OCI-LY1 (cell line): ENCODE results near the gene MPC2.

Experiments
- H2AFZ ChIP-seq: fragments of 200-600 bp; sonication (generic), shearing (Covaris generic); 2 replicates; pipeline ENCODE4 v1.6.0; 2014; ENCODE audit warnings: antibody characterized with exemption, mild to moderate bottlenecking, low read length
- H3F3A ChIP-seq: fragments of 200-600 bp; sonication (generic), shearing (Covaris generic); 2 replicates; pipeline ENCODE4 v1.6.0; 2014; ENCODE audit warnings: mild to moderate bottlenecking, antibody characterized with exemption, low read length, moderate library complexity; ENCODE audit not compliant: insufficient read depth
- H3K27ac ChIP-seq: fragments of 200-600 bp; sonication (generic); 2 replicates; pipeline ENCODE4 v1.5.1; 2014; ENCODE audit warnings: low read length, mixed run types, mild to moderate bottlenecking, low read depth; ENCODE audit not compliant: poor library complexity, severe bottlenecking
- H3K27me3 ChIP-seq: fragments of 200-600 bp; sonication (generic); 2 replicates; pipeline ENCODE4 v1.6.0; 2014; ENCODE audit warnings: antibody characterized with exemption, mild to moderate bottlenecking, low read length, moderate library complexity; ENCODE audit not compliant: insufficient read depth
- H3K36me3 ChIP-seq: fragments of 200-600 bp; sonication (generic); 2 replicates; pipeline ENCODE4 v1.6.1; 2014; ENCODE audit warnings: mild to moderate bottlenecking, antibody characterized with exemption, low read length, moderate library complexity, mixed read lengths; ENCODE audit not compliant: insufficient read depth
- H3K4me1 ChIP-seq: fragments of 200-600 bp; sonication (generic); 2 replicates; pipeline ENCODE4 v1.5.1; 2014; ENCODE audit warnings: mild to moderate bottlenecking, low read length, moderate library complexity; ENCODE audit not compliant: insufficient read depth, severe bottlenecking
- H3K4me2 ChIP-seq: fragments of 200-600 bp; sonication (generic), shearing (Covaris generic); 2 replicates; pipeline ENCODE4 v1.6.1; 2014; ENCODE audit warnings: low read length
- H3K4me3 ChIP-seq: fragments of 200-600 bp; sonication (generic); 2 replicates; pipeline ENCODE4 v1.5.1; 2014; ENCODE audit warnings: low read length, low read depth, mild to moderate bottlenecking, mixed read lengths; ENCODE audit not compliant: poor library complexity, severe bottlenecking
- H3K79me2 ChIP-seq: fragments of 200-600 bp; shearing (Covaris generic); 2 replicates; pipeline ENCODE4 v1.6.1; 2016; ENCODE audit warnings: mixed run types, low read length, mixed read lengths; ENCODE audit not compliant: insufficient read depth
- H3K9ac ChIP-seq: fragments of 200-600 bp; sonication (generic), shearing (Covaris generic); 2 replicates; pipeline ENCODE4 v1.6.1; 2014; ENCODE audit warnings: mild to moderate bottlenecking, low read length, mixed read lengths
- H3K9me2 ChIP-seq: fragments of 200-600 bp; sonication (generic), shearing (Covaris generic); 2 replicates; pipeline ENCODE4 v1.6.1; 2014; ENCODE audit warnings: low read depth, mild to moderate bottlenecking, low read length, mixed read lengths
- H3K9me3 ChIP-seq: fragments of 200-600 bp; shearing (Covaris generic); 2 replicates; pipeline ENCODE4 v1.6.1; 2014; ENCODE audit warnings: low read length, mixed read lengths
- H4K20me1 ChIP-seq: fragments of 200-600 bp; sonication (generic), shearing (Covaris generic); 2 replicates; pipeline ENCODE4 v1.6.0; 2016; ENCODE audit warnings: mild to moderate bottlenecking, low read length; ENCODE audit not compliant: insufficient read depth
- CTCF ChIP-seq: fragments of 200-600 bp; sonication (generic), shearing (Covaris generic); IDR thresholded peaks from 2 replicates; pipeline ENCODE4 v1.5.1; 2017; ENCODE audit warnings: mild to moderate bottlenecking, antibody characterized with exemption, low read length, moderate library complexity, mixed read lengths
- EZH2 ChIP-seq: fragments of 200-600 bp; sonication (generic), shearing (Covaris generic); IDR thresholded peaks from 2 replicates; pipeline ENCODE4 v1.8.0; 2017; ENCODE audit warnings: borderline replicate concordance, mixed run types, mild to moderate bottlenecking, antibody characterized with exemption, low read length, moderate library complexity, mixed read lengths

The MPC2 gene

DNA sequence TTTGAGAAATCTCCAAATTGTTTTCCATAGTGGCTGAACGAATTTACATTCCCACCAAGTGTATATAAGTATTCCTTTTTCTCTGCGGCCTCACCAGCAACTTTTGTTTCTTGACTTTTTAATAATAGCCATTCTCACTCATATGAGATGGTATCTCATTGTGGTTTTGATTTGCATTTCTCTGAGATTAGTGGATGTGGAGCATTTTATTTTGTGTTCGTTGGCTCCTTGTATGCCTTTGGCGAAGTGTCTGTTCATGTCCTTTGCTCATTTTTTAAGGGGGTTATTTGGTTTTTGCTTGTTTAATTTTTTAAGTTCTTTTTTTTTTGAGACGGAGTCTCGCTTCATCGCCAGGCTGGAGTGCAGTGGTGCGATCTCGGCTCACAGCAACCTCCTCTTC lies 45.1 kb upstream of the MPC2 start:
- Histone ChIP-seq H3K36me3 (peaks cover 83% of the 10 kb centered on the region), H3K4me1 (no peaks in the 10 kb centered on the region), H3K4me2 (no peak overlapping the region), H3K4me3 (no peak overlapping the region), H3K79me2 (no peaks in the 10 kb centered on the region), H3K9ac (no peak overlapping the region), H3F3A (no peaks in the 10 kb centered on the region), H3K27me3 (no peaks in the 10 kb centered on the region), H3K27ac (no peak overlapping the region), H3K9me2 (no peaks in the 10 kb centered on the region), H3K9me3 (peaks cover 9% of the 10 kb centered on the region), H4K20me1 (no peaks in the 10 kb centered on the region), H2AFZ (no peak overlapping the region)
- no peak for TF ChIP-seq CTCF
- no peak for TF ChIP-seq EZH2

DNA sequence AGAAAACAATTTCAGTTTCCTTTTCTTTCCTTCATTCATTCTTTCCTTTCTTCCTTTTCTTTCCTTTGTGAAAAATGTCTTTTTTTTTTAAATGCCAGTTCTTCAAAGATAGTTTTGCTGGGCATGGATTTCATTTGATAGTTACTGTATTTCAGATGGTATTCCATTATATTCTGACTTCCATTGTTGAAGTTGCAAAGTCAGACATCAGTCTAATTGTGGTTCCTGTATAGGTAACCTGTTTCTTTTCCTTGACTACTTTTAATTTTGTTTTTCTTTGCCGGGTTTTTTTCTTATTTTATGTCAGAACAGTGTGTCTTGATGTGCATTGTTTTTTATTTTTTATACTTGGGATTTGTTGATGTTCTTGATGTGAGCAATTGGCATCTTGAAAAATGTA lies 40.4 kb upstream of the MPC2 start:
- H3K9me2 ChIP-seq = no peaks in the 10 kb centered on the region
- no peak overlapping the region for H2AFZ ChIP-seq
- H3K4me1 ChIP-seq = no peaks in the 10 kb centered on the region
- H3F3A ChIP-seq = no peaks in the 10 kb centered on the region
- no peak overlapping the region for H3K27ac ChIP-seq
- no peaks in the 10 kb centered on the region; the same call in 1 of the 2 replicates for H3K9me3 ChIP-seq
- H4K20me1 ChIP-seq = no peaks in the 10 kb centered on the region
- no peak overlapping the region for H3K4me2 ChIP-seq
- H3K9ac ChIP-seq = no peak overlapping the region
- H3K36me3 ChIP-seq = peaks cover 71% of the 10 kb centered on the region
- H3K79me2 ChIP-seq = no peaks in the 10 kb centered on the region
- no peak overlapping the region for H3K4me3 ChIP-seq
- H3K27me3 ChIP-seq = no peaks in the 10 kb centered on the region
- no peak for TF ChIP-seq CTCF
- TF ChIP-seq EZH2 = no peak

DNA sequence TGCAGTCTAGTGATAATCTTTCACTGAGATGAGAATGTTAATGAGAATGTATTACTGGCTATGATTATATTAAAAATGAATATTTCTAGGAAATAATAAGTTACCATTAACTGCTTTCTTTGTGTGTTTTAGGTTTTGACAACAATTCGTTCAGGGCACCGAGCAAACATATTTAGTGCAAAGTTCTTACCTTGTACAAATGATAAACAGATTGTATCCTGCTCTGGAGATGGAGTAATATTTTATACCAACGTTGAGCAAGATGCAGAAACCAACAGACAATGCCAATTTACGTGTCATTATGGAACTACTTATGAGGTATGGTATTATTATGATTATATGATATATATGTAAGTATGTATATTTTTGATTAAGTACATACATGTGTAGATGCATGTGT lies 37.8 kb upstream of the MPC2 start:
- H3K4me2 ChIP-seq = no peak overlapping the region
- no peak overlapping the region for H3K27ac ChIP-seq
- no peaks in the 10 kb centered on the region; the same call in 1 of the 2 replicates for H3K9me3 ChIP-seq
- no peak overlapping the region for H3K4me3 ChIP-seq
- H3K9me2 ChIP-seq = no peaks in the 10 kb centered on the region
- H2AFZ ChIP-seq = no peak overlapping the region
- H3K27me3 ChIP-seq = no peaks in the 10 kb centered on the region
- H4K20me1 ChIP-seq = no peaks in the 10 kb centered on the region
- H3K4me1 ChIP-seq = no peaks in the 10 kb centered on the region
- no peak overlapping the region for H3K9ac ChIP-seq
- no peaks in the 10 kb centered on the region for H3F3A ChIP-seq
- no peak for TF ChIP-seq EZH2
- TF ChIP-seq CTCF = no peak
- H3K36me3 ChIP-seq = peaks cover 60% of the 10 kb centered on the region
- H3K79me2 ChIP-seq = no peaks in the 10 kb centered on the region
